Pancreas (tissue), 10 donors: Measurements from ENCODE around the gene RBM48. TPM values are rescaled to one million over a fixed set of nuclear protein-coding genes. Genes with fewer than 3 reads are reported as not detected.
A peak's percentile ranks its signal among the peaks of the same experiment; 100 is the strongest.
"Not testable (repeated sequence)": the region's sequence is repeated elsewhere in the genome, so short reads cannot be mapped to it uniquely, and the experiment has no call there.

ENCODE experiments used
- ATAC-seq, 4 donors: fragments of 200-7000 bp; cut with Tn5 transposase; one replicate each; pipeline versions ENCODE4 v1.8.0 to v1.9.1; 2020; ENCODE audit warnings: mild to moderate bottlenecking in 4 of 4, moderate library complexity in 4 of 4
- DNase-seq, 6 donors: peaks; one replicate each; pipeline ENCODE4 v3.0.0-alpha.2; 2020
- FAIRE-seq: peaks from 2 replicates; lab custom pipeline; 2012; peaks lifted over from hg19 to GRCh38; lab: Jason Lieb, UNC
- H3K27ac ChIP-seq, 4 donors: fragments of 200-600 bp; sonication (generic); 1 replicate in 3 of 4; 2 replicates in 1 of 4; pipeline versions ENCODE4 v1.5.0 to v1.8.0; 2020
- H3K27me3 ChIP-seq, 4 donors: fragments of 200-600 bp; one replicate each; pipeline ENCODE4 v1.8.0; 2021
- H3K36me3 ChIP-seq, 3 donors: fragments of 200-600 bp; sonication (generic) in 1 of 3; one replicate each; pipeline versions ENCODE4 v1.5.0 to v1.8.0; 2020 to 2021
- H3K4me1 ChIP-seq, 3 donors: fragments of 200-600 bp; one replicate each; pipeline ENCODE4 v1.8.0; 2021
- H3K4me3 ChIP-seq, 4 donors: fragments of 200-600 bp; sonication (generic) in 2 of 4; one replicate each; pipeline versions ENCODE4 v1.5.0 to v1.8.0; 2020 to 2021
- H3K9me3 ChIP-seq, 4 donors: fragments of 200-600 bp; one replicate each; pipeline ENCODE4 v1.8.0; 2021
- CTCF ChIP-seq, 4 donors: fragments of 200-600 bp; sonication (generic) in 3 of 4; IDR thresholded peaks; one replicate each; pipeline versions ENCODE4 v1.5.0 to v1.8.0; 2021; ENCODE audit warnings: antibody characterized with exemption in 4 of 4
- WGBS, 2 donors: extraction: QIAGEN DNeasy Blood & Tissue Kit; methylation state at CpG; one replicate each; pipeline ENCODE4 v1.1.7; 2013; 5-methylcytosine and 5-hydroxymethylcytosine counted together
- intact Hi-C, 3 donors: fragments of 100-400 bp; cut with DNase I; formaldehyde crosslinking; loops; one replicate each; pipeline versions ENCODE4 v1.11.1 to v1.14.2; 2022
- polyA plus RNA-seq, 2 donors: library from polyadenylated mRNA; stranded (reverse); fragments of 200-250 nt; gene quantifications; one replicate each; pipeline ENCODE4 v1.2.3, GENCODE V29; 2013
- total RNA-seq, 6 donors: library from RNA; stranded (reverse); fragmentation: NEBNext Ultra II Directional in 4 of 6; extraction: Animal tissue kit (Norgen Biotek cat#: 25700) in 4 of 6; gene quantifications; one replicate each; pipeline versions ENCODE4 v1.2.1 to v1.2.4, GENCODE V29; 2021 to 2023
- donor health status: healthy with polysubstance abuse.
- donor health status: DM: no; HTN: no; CAD: no; lungs with moderate emphysema.
- donor health status: DM: no; HTN: no; CAD: no.
- donor health status: control.
- donor health status: control.
- donor health status: Bipolar disorder and iron deficiency.
- donor health status: DM: yes; HTN: yes; CAD: no.
- donor health status: DM: no; HTN: no; CAD: no.
- donor health status: DM: no; HTN: no; CAD: no.
- donor health status: DM: yes; HTN: yes; CAD: no.

RBM48 gene
- total and polyA plus RNA-seq, 8 donors, result 2.7 to 8.3 (median 5.1) TPM

GRCh38 chr7:92520024-92520423 is 8.6 kb upstream of the RBM48 start:
- no peak for FAIRE-seq
- whole genome bisulfite sequencing, 2 donors, result 72 to 77% methylated on average over 1 of the region's 1 CpG
- TF ChIP-seq CTCF (IDR thresholded peaks at IDR 0.05), result no peak
- H3K4me1 ChIP-seq, result no peaks in the 10 kb centered on the region
- no peaks in the 10 kb centered on the region for H3K27me3 ChIP-seq
- no peak for DNase-seq
- H3K36me3 ChIP-seq, result peaks cover 0 to 15% (median 5%) of the 10 kb centered on the region in 3 donors
- no peaks in the 10 kb centered on the region for H3K9me3 ChIP-seq
- H3K27ac ChIP-seq, result no peak overlapping the region
- no peak for ATAC-seq
- intact Hi-C loops, result no loop called here
- no peak overlapping the region for H3K4me3 ChIP-seq

- no peak for TF ChIP-seq CTCF (IDR thresholded peaks at IDR 0.05)
- no peaks in the 10 kb centered on the region for H3K9me3 ChIP-seq
- H3K36me3 ChIP-seq, result no peaks in the 10 kb centered on the region
- 74 to 84% methylated on average over 2 of the region's 2 CpGs for WGBS, 2 donors
- DNase-seq (no peak), FAIRE-seq (no peak), ATAC-seq (no peak)
- no peak overlapping the region for H3K4me3 ChIP-seq
- intact Hi-C loops, result no loop called here
- H3K27me3 ChIP-seq, result no peaks in the 10 kb centered on the region
- no peak overlapping the region for H3K27ac ChIP-seq
- peaks cover 5 to 11% (median 11%) of the 10 kb centered on the region in 3 donors for H3K4me1 ChIP-seq
Observed at GRCh38 chr7:92523110-92523509, 5.5 kb upstream of the RBM48 start.

GRCh38 chr7:92527300-92528187 is 1.1 kb upstream of the RBM48 start:
- 0 to 1% methylated on average over 31 of the region's 31 CpGs for WGBS, 2 donors
- TF ChIP-seq CTCF (IDR thresholded peaks at IDR 0.05), result no peak
- peak; percentile 28 to 74 (median 44) for DNase-seq
- intact Hi-C loops, result no loop called here
- Histone ChIP-seq H3K4me1 (peaks cover 5 to 15% (median 15%) of the 10 kb centered on the region in 3 donors), H3K27me3 (no peaks in the 10 kb centered on the region), H3K9me3 (no peaks in the 10 kb centered on the region), H3K4me3 (peak overlapping the region; percentile 82 to 90 (median 90)), H3K36me3 (peaks cover 0 to 20% (median 3%) of the 10 kb centered on the region in 3 donors), H3K27ac (peak overlapping the region; percentile 56 to 84 (median 72))
- peak; percentile 36 to 66 (median 52) for ATAC-seq
- FAIRE-seq, result no peak

- FAIRE-seq (no peak), ATAC-seq (peak in 2 of 4 donors; percentile 0 to 1), DNase-seq (no peak)
- no peaks in the 10 kb centered on the region for H3K27me3 ChIP-seq
- no peaks in the 10 kb centered on the region for H3K9me3 ChIP-seq
- WGBS, 2 donors, result 0 to 1% methylated on average over 13 of the region's 13 CpGs
- H3K4me3 ChIP-seq, result peak overlapping the region; percentile 68 to 90 (median 86)
- intact Hi-C loops, result no loop called here
- peaks cover 5 to 15% (median 15%) of the 10 kb centered on the region in 3 donors for H3K4me1 ChIP-seq
- H3K27ac ChIP-seq, result peak overlapping the region; percentile 55 to 83 (median 79)
- TF ChIP-seq CTCF (IDR thresholded peaks at IDR 0.05), result no peak
- H3K36me3 ChIP-seq, result peaks cover 0 to 33% (median 6%) of the 10 kb centered on the region in 3 donors
Observed at GRCh38 chr7:92528958-92529264, 316 bp downstream of the RBM48 start.

- 90 to 93% methylated on average over 9 of the region's 9 CpGs for WGBS, 2 donors
- no peak for TF ChIP-seq CTCF (IDR thresholded peaks at IDR 0.05)
- H3K27ac ChIP-seq, result no peak overlapping the region
- no peaks in the 10 kb centered on the region for H3K27me3 ChIP-seq
- ATAC-seq (no peak), FAIRE-seq (no peak), DNase-seq (no peak)
- no peak overlapping the region for H3K4me3 ChIP-seq
- peaks cover 0 to 79% (median 14%) of the 10 kb centered on the region in 3 donors for H3K36me3 ChIP-seq
- no peaks in the 10 kb centered on the region for H3K9me3 ChIP-seq
- H3K4me1 ChIP-seq, result peaks cover 0 to 7% (median under 1%) of the 10 kb centered on the region in 3 donors
- intact Hi-C loops, result no loop called here
Observed at GRCh38 chr7:92534572-92534971, 6.0 kb downstream of the RBM48 start.

- DNase-seq, H3K36me3 ChIP-seq, H3K4me1 ChIP-seq, FAIRE-seq, intact Hi-C loops, H3K27ac ChIP-seq, H3K4me3 ChIP-seq, ATAC-seq, H3K9me3 ChIP-seq, H3K27me3 ChIP-seq: not testable (repeated sequence)
- 75 to 86% methylated on average over 3 of the region's 3 CpGs for WGBS, 2 donors
Observed at GRCh38 chr7:92543542-92543941, 14.9 kb downstream of the RBM48 start.

- H3K9me3 ChIP-seq, intact Hi-C loops, H3K4me3 ChIP-seq, ATAC-seq, H3K36me3 ChIP-seq, H3K27me3 ChIP-seq, H3K27ac ChIP-seq, H3K4me1 ChIP-seq, FAIRE-seq: not testable (repeated sequence)
- peak in 1 of 6 donors; percentile 59 for DNase-seq
- WGBS, 2 donors, result 91 to 93% methylated on average over 27 to 30 of the region's 30 CpGs
Observed at GRCh38 chr7:92545116-92545515, 16.5 kb downstream of the RBM48 start.
